Panc1 (cell line): Measurements from ENCODE around the gene SCPEP1.

Source experiments
- CTCF ChIP-seq: fragments of 450-650 bp; IDR thresholded peaks from 2 replicates; pipeline ENCODE4 v1.5.1; 2017; ENCODE audit warnings: mild to moderate bottlenecking
- POLR2AphosphoS5 ChIP-seq: IDR thresholded peaks from 2 replicates; pipeline ENCODE4 v1.6.1; 2012; ENCODE audit warnings: mild to moderate bottlenecking, low read depth, low read length, moderate library complexity
- REST ChIP-seq, 2 experiments: IDR thresholded peaks; 2 replicates each; pipeline ENCODE4 v1.6.1; 2011 to 2012; ENCODE audit warnings: low read depth in 2 of 2, control low read depth in 1 of 2, low read length in 1 of 2, mild to moderate bottlenecking in 1 of 2, moderate library complexity in 1 of 2; ENCODE audit not compliant: insufficient read depth in 1 of 2

GRCh38 chr17:56997313-56997712 is 19.4 kb downstream of the SCPEP1 start:
- TF ChIP-seq CTCF (no peak), POLR2AphosphoS5 (no peak), REST (IDR thresholded peaks at IDR 0.05; ENCODE audit: insufficient read depth in 1 of 2, low read depth in 2 of 2, low read length in 1 of 2) (no peak)
